Measurements from ENCODE around the gene ZHX3. TPM values are rescaled to one million over a fixed set of nuclear protein-coding genes. Genes with fewer than 3 reads are reported as not detected.

The ZHX3 gene
- total RNA-seq, 4 donors from 2014 or later, result 19.2 to 32.9 (median 31.4) TPM

DNA sequence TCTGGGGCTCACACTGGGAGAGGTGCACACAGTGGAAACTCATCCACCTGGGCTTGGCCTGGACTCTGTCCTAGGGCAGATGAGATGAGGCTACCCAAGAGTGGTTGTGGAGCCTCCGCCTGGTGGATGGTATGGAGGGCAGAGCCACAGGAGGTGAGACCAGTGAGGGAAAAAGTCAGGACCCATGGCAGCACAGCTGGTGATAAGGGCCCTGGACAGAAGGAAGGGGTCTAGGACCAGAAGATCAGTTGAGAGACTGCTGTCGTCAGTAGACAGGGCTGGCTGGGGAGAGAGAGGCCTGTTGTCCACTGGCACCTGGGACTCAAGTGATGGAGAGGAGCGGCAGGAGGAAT is 150.4 kb downstream of the ZHX3 start:
- peak in 1 of 2 donors; percentile 25 for DNase-seq (ENCODE audit: low spot score in 2 of 2)
- Histone ChIP-seq H3K4me1 (peaks cover 5% of the 10 kb centered on the region), H3K9me3 (no peaks in the 10 kb centered on the region), H3K36me3 (peaks cover 93% of the 10 kb centered on the region), H3K27ac (no peak overlapping the region), H3K4me3 (no peak overlapping the region), H3K27me3 (no peaks in the 10 kb centered on the region)
- 83% methylated on average over 3 of the region's 3 CpGs for WGBS
- TF ChIP-seq CTCF (IDR thresholded peaks at IDR 0.05) (no peak), POLR2AphosphoS5 (IDR thresholded peaks at IDR 0.05) (no peak), POLR2A (IDR thresholded peaks at IDR 0.05) (no peak), EP300 (IDR thresholded peaks at IDR 0.05) (no peak)

- TF ChIP-seq CTCF (IDR thresholded peaks at IDR 0.05), result no peak
- no peak for TF ChIP-seq POLR2AphosphoS5 (IDR thresholded peaks at IDR 0.05)
- no peak for TF ChIP-seq EP300 (IDR thresholded peaks at IDR 0.05)
- TF ChIP-seq POLR2A (IDR thresholded peaks at IDR 0.05), result no peak
- Histone ChIP-seq H3K27me3 (no peaks in the 10 kb centered on the region), H3K4me1 (peaks cover 6% of the 10 kb centered on the region), H3K4me3 (no peak overlapping the region), H3K9me3 (no peaks in the 10 kb centered on the region), H3K27ac (no peak overlapping the region), H3K36me3 (peaks cover 93% of the 10 kb centered on the region)
- 83% methylated on average over 22 of the region's 27 CpGs for WGBS
- peak in 1 of 2 donors; percentile 59 for DNase-seq (ENCODE audit: low spot score in 2 of 2)
Observed at GRCh38 chr20:41166201-41167117, 151.1 kb downstream of the ZHX3 start.

DNA sequence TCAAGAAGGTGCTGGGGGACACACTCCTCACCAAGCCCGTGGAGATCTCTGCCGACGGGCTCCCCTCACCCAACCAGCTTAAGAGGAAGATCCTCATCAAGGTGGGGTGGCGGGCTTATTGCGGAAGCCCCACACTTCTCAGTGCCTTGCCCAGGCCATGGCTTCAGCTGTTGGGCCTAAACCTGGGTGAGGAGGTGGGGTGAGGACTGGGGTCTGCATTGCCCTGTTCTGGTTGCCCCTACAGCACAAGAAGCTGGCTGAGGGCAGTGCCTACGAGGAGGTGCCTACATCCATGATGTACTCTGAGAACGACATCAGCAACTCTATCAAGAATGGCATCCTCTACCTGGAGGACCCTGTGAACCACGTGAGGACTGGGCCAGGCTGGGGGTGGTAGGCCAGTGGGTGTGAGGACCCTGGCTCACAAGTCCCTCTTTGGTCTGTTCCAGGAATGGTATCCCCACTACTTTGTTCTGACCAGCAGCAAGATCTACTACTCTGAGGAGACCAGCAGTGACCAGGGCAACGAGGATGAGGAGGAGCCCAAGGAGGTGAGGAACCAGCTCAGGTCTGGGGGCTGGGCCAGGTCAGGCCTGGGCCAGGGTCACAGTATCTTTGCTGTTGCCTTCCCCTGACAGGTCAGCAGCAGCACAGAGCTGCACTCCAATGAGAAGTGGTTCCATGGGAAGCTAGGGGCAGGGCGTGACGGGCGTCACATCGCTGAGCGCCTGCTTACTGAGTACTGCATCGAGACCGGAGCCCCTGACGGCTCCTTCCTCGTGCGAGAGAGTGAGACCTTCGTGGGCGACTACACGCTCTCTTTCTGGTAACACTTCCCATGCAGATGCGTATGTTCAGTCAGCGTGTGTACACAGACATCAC is 152.3 kb downstream of the ZHX3 start:
- H3K36me3 ChIP-seq, result peaks cover 85% of the 10 kb centered on the region
- TF ChIP-seq EP300 (IDR thresholded peaks at IDR 0.05), result no peak
- no peak for TF ChIP-seq CTCF (IDR thresholded peaks at IDR 0.05)
- no peak for TF ChIP-seq POLR2A (IDR thresholded peaks at IDR 0.05)
- TF ChIP-seq POLR2AphosphoS5 (IDR thresholded peaks at IDR 0.05), result no peak
- H3K27ac ChIP-seq, result no peak overlapping the region
- 92% methylated on average over 16 of the region's 24 CpGs for WGBS
- no peaks in the 10 kb centered on the region for H3K9me3 ChIP-seq
- peak in 1 of 2 donors; percentile 48 for DNase-seq (ENCODE audit: low spot score in 2 of 2)
- H3K27me3 ChIP-seq, result no peaks in the 10 kb centered on the region
- H3K4me3 ChIP-seq, result no peak overlapping the region
- peaks cover 8% of the 10 kb centered on the region for H3K4me1 ChIP-seq

GRCh38 chr20:41163821-41164220 is 153.7 kb downstream of the ZHX3 start:
- Histone ChIP-seq H3K27ac (no peak overlapping the region), H3K9me3 (no peaks in the 10 kb centered on the region), H3K4me1 (peaks cover 13% of the 10 kb centered on the region), H3K27me3 (no peaks in the 10 kb centered on the region), H3K4me3 (no peak overlapping the region), H3K36me3 (peaks cover 76% of the 10 kb centered on the region)
- 93% methylated on average over 5 of the region's 11 CpGs for WGBS
- TF ChIP-seq CTCF (IDR thresholded peaks at IDR 0.05) (no peak), EP300 (IDR thresholded peaks at IDR 0.05) (no peak), POLR2AphosphoS5 (IDR thresholded peaks at IDR 0.05) (no peak), POLR2A (IDR thresholded peaks at IDR 0.05) (no peak)
- DNase-seq (ENCODE audit: low spot score in 2 of 2), result no peak

DNA sequence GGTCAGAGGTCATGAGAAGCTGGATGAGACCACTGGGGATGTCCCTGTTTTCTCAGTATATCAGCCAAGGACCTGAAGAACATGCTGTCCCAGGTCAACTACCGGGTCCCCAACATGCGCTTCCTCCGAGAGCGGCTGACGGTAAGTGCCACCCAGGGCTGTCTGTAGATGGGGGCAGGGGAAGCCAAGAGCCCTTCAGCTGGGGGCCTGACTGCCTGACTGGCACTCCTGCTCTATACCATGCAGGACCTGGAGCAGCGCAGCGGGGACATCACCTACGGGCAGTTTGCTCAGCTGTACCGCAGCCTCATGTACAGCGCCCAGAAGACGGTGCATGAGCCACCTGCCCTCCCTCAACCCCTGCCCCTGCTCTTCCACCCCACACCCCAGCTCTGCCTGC is 155.1 kb downstream of the ZHX3 start:
- 96% methylated on average over 4 of the region's 11 CpGs for WGBS
- Histone ChIP-seq H3K27ac (no peak overlapping the region), H3K9me3 (no peaks in the 10 kb centered on the region), H3K36me3 (peaks cover 62% of the 10 kb centered on the region), H3K4me1 (peaks cover 25% of the 10 kb centered on the region), H3K27me3 (no peaks in the 10 kb centered on the region), H3K4me3 (no peak overlapping the region)
- no peak for DNase-seq (ENCODE audit: low spot score in 2 of 2)
- TF ChIP-seq POLR2A (IDR thresholded peaks at IDR 0.05) (no peak), EP300 (IDR thresholded peaks at IDR 0.05) (no peak), CTCF (IDR thresholded peaks at IDR 0.05) (no peak), POLR2AphosphoS5 (IDR thresholded peaks at IDR 0.05) (no peak)

Data from suprapubic skin (tissue), 4 donors.